NCI-H1092 treated with DMSO at 0.1 percent for 48 hours (cell line): ENCODE measurements around the gene CERT1.

Source experiments
- DNase-seq: peaks from one replicate; lab custom pipeline; 2025; lab: John Stamatoyannopoulos, UW

The CERT1 gene

GRCh38 chr5:75395277-75395676 is 116.2 kb downstream of the CERT1 start:
- no peak for DNase-seq

- no peak for DNase-seq
Observed at GRCh38 chr5:75389430-75389829, 122.0 kb downstream of the CERT1 start.

GRCh38 chr5:75387806-75388205 is 123.6 kb downstream of the CERT1 start:
- no peak for DNase-seq

- DNase-seq: no peak
Observed at GRCh38 chr5:75384218-75384617, 127.2 kb downstream of the CERT1 start.

- DNase-seq: no peak
Observed at GRCh38 chr5:75381456-75381855, 130.0 kb downstream of the CERT1 start.

GRCh38 chr5:75380099-75380498 is 131.3 kb downstream of the CERT1 start:
- DNase-seq: no peak

DNA sequence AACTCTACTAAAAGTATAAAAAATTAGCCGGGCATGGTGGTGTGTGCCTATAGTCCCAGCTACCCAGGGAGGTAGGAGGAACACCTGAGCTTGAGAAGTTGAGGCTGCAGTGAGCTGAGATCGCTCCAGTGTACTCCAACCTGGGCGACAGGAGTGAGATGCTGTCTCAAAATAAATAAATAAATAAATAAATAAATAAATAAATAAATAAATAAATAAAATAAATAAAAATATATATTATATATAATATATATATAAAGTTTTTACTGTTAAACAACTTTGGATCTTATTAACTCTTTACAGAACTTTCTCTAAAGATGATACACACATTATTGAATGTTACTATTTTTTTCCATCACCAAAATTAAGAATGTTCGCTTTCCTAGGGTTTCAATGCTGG is 136.0 kb downstream of the CERT1 start:
- no peak for DNase-seq

- DNase-seq: no peak
Observed at GRCh38 chr5:75374394-75374814, 137.0 kb downstream of the CERT1 start.

- no peak for DNase-seq
Observed at GRCh38 chr5:75373862-75374261, 137.6 kb downstream of the CERT1 start.

- DNase-seq: no peak
Observed at GRCh38 chr5:75368391-75368790, 143.0 kb downstream of the CERT1 start.

DNA sequence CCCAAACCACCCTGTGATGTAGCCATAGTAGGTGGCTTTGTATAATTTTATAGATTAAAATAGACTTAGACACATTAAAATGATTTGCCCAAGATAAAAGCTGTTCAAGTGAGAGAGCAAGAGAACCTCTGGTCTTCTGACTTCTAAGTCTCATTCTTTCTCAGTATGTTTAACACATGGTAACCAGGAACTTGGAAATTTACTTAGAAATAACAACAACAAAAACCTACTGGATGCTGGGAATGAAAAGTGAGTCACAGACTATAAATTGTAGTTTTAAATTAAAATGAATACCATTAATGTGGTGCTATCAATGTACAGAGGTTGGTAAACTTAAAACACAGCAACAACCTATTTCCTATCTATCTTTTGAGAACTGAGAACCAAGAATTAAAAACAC is 144.0 kb downstream of the CERT1 start:
- no peak for DNase-seq

- DNase-seq: no peak
Observed at GRCh38 chr5:75366787-75367186, 144.6 kb downstream of the CERT1 start.

DNA sequence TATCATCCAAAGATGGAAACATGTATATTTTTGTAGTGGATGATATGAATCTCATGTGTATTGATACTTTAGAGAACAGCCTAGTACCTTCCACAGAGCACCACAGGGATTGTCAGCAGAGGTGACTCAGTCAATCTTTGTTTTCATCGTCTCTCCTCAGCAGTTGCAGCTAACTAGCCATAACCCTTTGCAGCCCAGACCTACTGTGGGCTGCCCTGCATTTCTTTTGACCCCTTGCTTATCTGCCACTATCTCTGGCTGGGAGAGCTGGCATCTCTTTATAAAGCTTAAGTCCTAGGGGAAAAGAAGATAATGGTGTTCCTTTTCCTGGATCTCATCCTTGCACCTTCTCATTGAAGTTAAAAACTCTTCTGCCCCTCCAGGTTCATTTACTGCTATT is 145.7 kb downstream of the CERT1 start:
- no peak for DNase-seq

DNA sequence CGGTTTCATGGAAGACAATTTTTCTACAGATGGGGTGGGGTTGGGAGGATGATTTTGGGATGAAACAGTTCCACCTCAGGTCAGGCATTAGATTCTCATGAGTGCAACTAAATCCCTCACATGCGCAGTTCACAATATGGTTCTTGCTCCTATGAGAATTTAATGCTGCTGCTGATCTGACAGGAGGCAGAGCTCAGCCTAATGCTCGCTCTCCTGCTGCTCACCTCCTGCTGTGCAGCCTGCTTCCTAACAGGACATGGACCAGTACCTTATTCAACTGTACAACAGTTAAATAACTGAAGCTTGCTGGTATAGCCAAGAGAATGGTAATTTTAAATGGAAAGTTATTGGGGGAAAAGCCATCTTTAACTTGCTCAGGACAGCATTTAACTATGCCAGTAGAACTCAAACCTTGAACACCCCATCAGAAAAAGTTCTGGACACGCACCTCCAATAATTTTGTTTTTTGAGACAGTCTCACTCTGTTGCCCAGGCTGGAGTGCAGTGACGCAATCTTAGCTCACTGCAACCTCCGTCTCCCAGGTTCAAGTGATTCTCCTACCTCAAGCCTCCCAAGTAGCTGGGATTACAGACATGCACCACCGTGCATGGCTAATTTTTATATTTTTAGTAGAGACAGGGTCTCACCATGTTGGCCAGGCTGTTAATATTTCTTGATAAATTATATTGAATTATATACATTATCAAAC is 146.7 kb downstream of the CERT1 start:
- no peak for DNase-seq

DNA sequence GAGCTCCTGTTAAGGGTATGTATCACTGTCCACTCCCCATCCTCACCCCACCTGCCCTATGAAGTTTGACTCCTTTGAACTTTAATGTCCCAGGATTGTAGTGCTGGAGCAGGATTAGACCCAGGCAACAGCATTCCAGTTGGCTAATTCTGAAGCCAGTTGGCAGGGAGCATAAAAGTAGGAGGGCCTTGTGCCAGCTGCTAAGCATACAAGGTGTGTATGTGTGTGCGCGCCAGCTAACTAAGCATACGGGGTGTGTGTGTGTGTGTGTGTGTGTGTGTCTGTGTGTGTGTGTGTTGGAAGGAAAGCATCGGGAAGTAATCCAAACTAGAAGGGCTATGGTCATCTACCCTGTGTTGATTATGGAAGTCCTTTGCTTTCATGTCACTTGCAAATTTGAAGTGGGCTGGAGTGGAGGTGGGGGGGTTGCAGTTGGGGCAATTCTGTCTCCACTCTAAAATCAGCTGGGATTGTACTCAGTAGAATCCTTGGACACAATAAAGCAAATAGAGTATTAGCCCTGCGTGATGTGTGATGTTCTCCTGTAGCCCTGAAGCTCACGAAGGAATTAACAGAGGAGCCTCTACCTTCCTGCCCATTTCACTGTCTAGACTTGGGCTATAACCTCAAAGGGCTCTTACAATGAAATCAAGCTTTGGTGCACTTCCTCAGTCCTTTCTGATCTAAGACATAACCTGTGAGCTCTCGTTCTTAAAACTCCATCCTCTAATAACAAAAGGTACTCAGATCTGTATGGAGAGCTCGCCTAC is 147.5 kb downstream of the CERT1 start:
- peak; percentile 4 for DNase-seq

DNA sequence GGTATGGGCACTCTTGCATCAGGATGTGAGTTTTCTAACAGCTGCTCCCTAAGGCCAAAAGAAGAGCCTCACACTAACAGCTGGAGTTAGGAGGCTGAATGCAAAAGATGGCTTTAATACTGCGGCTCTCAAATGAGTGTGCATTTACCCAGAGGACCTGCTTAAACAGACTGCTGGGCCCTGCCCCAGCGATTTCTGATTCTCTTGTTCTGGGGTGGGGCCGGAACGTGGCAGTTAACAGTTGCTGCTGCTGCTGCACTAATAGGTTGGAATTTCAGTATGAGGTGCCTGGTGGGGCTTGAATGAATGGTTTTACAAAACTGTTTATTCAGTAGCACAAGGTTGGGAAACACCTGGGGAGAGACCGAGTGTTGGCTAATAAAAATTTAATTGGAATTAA is 148.3 kb downstream of the CERT1 start:
- no peak for DNase-seq

DNA sequence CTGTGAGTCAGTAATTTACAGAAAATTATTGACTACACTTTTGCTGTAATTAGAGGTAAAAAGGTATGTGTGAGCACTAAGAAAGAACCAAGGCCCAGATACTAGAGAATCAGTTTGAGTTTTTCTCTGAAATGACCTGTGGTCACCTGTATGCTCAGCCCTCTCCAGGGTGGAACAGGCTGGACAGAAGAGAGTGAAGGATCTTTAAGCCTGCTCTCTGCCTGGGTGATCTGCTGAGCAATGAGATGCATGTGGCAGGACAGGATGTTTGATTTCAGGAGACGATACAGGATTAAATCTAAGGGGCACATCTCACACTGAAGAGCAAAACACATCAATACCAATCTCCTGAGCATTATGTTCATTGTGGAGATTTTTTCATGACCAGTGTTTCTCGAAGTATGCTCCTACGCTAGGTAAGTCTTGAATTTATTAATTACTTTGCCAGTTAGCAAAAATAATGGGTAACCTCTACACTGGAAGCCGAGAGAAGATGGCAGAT is 148.9 kb downstream of the CERT1 start:
- no peak for DNase-seq

GRCh38 chr5:75361310-75361709 is 150.1 kb downstream of the CERT1 start:
- DNase-seq: no peak

DNA sequence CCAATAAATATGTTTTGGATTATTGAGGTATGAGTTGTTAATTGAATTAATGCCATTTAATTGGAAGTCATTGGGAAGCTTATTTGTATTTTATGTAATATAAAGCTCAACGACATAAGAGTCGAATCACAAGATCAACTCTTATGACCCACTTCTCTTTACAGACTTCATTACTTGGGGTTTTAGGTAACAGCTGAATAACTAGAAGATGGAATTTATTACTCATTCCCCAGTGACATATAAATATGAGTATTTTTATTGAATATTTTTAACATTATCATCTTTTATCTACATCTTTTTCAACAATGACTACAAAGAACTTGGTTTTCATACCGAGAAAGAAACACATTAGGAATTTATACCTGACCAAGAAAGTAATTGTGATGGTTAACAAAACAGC is 153.3 kb downstream of the CERT1 start:
- no peak for DNase-seq

DNA sequence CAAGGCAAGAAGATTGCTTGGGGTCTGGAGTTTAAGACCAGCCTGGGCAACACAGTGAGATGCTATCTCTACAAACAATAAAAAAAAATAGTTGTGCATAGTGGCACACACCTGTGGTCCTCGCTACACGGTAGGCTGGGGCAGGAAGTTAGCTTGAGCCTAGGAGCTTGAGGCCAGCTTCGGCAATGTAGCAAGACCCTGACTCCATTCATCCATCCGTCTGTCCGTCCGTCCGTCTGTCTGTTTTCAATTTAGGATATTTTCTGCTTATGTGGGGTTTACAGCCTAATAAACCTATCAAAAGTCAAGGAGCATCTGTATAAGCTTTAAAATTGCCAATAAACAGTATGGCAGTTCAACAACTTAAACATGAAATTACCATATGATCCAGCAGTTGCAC is 154.7 kb downstream of the CERT1 start:
- no peak for DNase-seq

- no peak for DNase-seq
Observed at GRCh38 chr5:75355236-75355635, 156.2 kb downstream of the CERT1 start.

GRCh38 chr5:75351139-75351926 is 160.1 kb downstream of the CERT1 start:
- no peak for DNase-seq

- no peak for DNase-seq
Observed at GRCh38 chr5:75349663-75350062, 161.8 kb downstream of the CERT1 start.
